Left ventricle myocardium inferior (tissue), 1 donor: ENCODE results near the gene STIM1. TPM values are rescaled to one million over a fixed set of nuclear protein-coding genes. Genes with fewer than 3 reads are reported as not detected.
"Not testable (repeated sequence)": the region's sequence is repeated elsewhere in the genome, so short reads cannot be mapped to it uniquely, and the experiment has no call there.

Experiments
- DNase-seq: peaks from one replicate; pipeline ENCODE4 v3.0.0-alpha.2; 2020
- H3K27ac ChIP-seq: fragments of 200-600 bp; replicated peaks from 2 replicates; pipeline ENCODE4 v1.8.0; 2021
- H3K27me3 ChIP-seq: fragments of 200-600 bp; 2 replicates; pipeline ENCODE4 v1.8.0; 2021; ENCODE audit warnings: low read depth
- H3K36me3 ChIP-seq: fragments of 200-600 bp; 2 replicates; pipeline ENCODE4 v1.8.0; 2021
- H3K4me1 ChIP-seq: fragments of 200-600 bp; 2 replicates; pipeline ENCODE4 v1.8.0; 2021
- H3K4me3 ChIP-seq: fragments of 200-600 bp; 2 replicates; pipeline ENCODE4 v1.8.0; 2021; ENCODE audit warnings: mild to moderate bottlenecking, moderate library complexity
- H3K9me3 ChIP-seq: fragments of 200-600 bp; replicated peaks from 2 replicates; pipeline ENCODE4 v1.8.0; 2021
- CTCF ChIP-seq: fragments of 200-600 bp; IDR thresholded peaks from 2 replicates; pipeline ENCODE4 v1.8.0; 2021; ENCODE audit warnings: antibody characterized with exemption, mild to moderate bottlenecking, borderline replicate concordance
- intact Hi-C: fragments of 100-400 bp; cut with micrococcal nuclease; formaldehyde crosslinking; loops from one replicate; pipeline ENCODE4 v1.11.0; 2022
- total RNA-seq: library from RNA; stranded (reverse); fragmentation: NEBNext Ultra II Directional; extraction: Animal tissue kit (Norgen Biotek cat#: 25700); gene quantifications from one replicate; pipeline ENCODE4 v1.2.1, GENCODE V29; 2021
- donor health status: DM: no; HTN: yes; CAD: no; lungs with severe emphysema.

STIM1 gene
- total RNA-seq, 1 donor from 2014 or later, result 32.0 TPM

GRCh38 chr11:3992964-3993363 lies 137.5 kb downstream of the STIM1 start:
- Histone ChIP-seq H3K36me3 (no peaks in the 10 kb centered on the region), H3K27me3 (peaks cover 12% of the 10 kb centered on the region), H3K9me3 (peaks cover 17% of the 10 kb centered on the region), H3K27ac (no peak overlapping the region), H3K4me3 (no peak overlapping the region), H3K4me1 (peaks cover 21% of the 10 kb centered on the region)
- intact Hi-C loops, result no loop called here
- DNase-seq, result no peak
- no peak for TF ChIP-seq CTCF

- Histone ChIP-seq H3K36me3 (no peaks in the 10 kb centered on the region), H3K9me3 (peaks cover 17% of the 10 kb centered on the region), H3K4me3 (no peak overlapping the region), H3K4me1 (peaks cover 18% of the 10 kb centered on the region), H3K27me3 (peaks cover 12% of the 10 kb centered on the region), H3K27ac (no peak overlapping the region)
- DNase-seq, result no peak
- TF ChIP-seq CTCF, result no peak
- intact Hi-C loops, result no loop called here
Measured at GRCh38 chr11:3994030-3994640, 138.7 kb downstream of the STIM1 start.

- H3K27ac ChIP-seq, result no peak overlapping the region
- no peak for TF ChIP-seq CTCF
- no peak overlapping the region for H3K4me3 ChIP-seq
- no peak for DNase-seq
- H3K36me3 ChIP-seq, result no peaks in the 10 kb centered on the region
- intact Hi-C loops, result no loop called here
- peaks cover 17% of the 10 kb centered on the region for H3K9me3 ChIP-seq
- H3K27me3 ChIP-seq, result peaks cover 12% of the 10 kb centered on the region
- H3K4me1 ChIP-seq, result peaks cover 18% of the 10 kb centered on the region
Measured at GRCh38 chr11:3995307-3995706, 139.8 kb downstream of the STIM1 start.

- Histone ChIP-seq H3K36me3 (no peaks in the 10 kb centered on the region), H3K9me3 (peaks cover 17% of the 10 kb centered on the region), H3K27ac (peak overlapping the region; percentile 10), H3K4me1 (peaks cover 18% of the 10 kb centered on the region), H3K27me3 (peaks cover 12% of the 10 kb centered on the region), H3K4me3 (no peak overlapping the region)
- no peak for DNase-seq
- no peak for TF ChIP-seq CTCF
- intact Hi-C loops, result no loop called here
Measured at GRCh38 chr11:3995949-3996554, 140.6 kb downstream of the STIM1 start.

- no peak for TF ChIP-seq CTCF
- H3K27me3 ChIP-seq, result peaks cover 12% of the 10 kb centered on the region
- no peak overlapping the region for H3K27ac ChIP-seq
- DNase-seq, result no peak
- no peaks in the 10 kb centered on the region for H3K36me3 ChIP-seq
- intact Hi-C loops, result no loop called here
- peaks cover 18% of the 10 kb centered on the region for H3K4me1 ChIP-seq
- peaks cover 17% of the 10 kb centered on the region for H3K9me3 ChIP-seq
- no peak overlapping the region for H3K4me3 ChIP-seq
Measured at GRCh38 chr11:3996651-3997050, 141.2 kb downstream of the STIM1 start.

- H3K36me3 ChIP-seq, H3K4me3 ChIP-seq, H3K4me1 ChIP-seq, H3K27me3 ChIP-seq, intact Hi-C loops, H3K9me3 ChIP-seq, DNase-seq, H3K27ac ChIP-seq: not testable (repeated sequence)
Measured at GRCh38 chr11:4004753-4005152, 149.3 kb downstream of the STIM1 start.
